ENCODE data around the gene SNX1. TPM values are rescaled to one million over a fixed set of nuclear protein-coding genes. Genes with fewer than 3 reads are reported as not detected.

Gene SNX1
- total and polyA plus RNA-seq, 2 of the 13 experiments (the other 11 are each of a cell fraction or from before 2014, with no cell fraction given), result 29.3 to 60.1 TPM

- Histone ChIP-seq H3K9ac (ENCODE audit: insufficient read depth, low read depth, low read length) (peak overlapping the region; percentile 14; the same call in 1 of the 2 replicates), H4K20me1 (ENCODE audit: insufficient read depth, low read length) (peaks cover 14% of the 10 kb centered on the region), H3K27ac (ENCODE audit: extremely low read length, insufficient read depth, low read length) (peak overlapping the region; percentile 21), H3K27me3 (ENCODE audit: control insufficient read depth in 1 of 2, insufficient read depth in 2 of 2, low read length in 2 of 2) (no peaks in the 10 kb centered on the region), H3K79me2 (ENCODE audit: insufficient read depth, low read length) (peaks cover 55% of the 10 kb centered on the region), H3K36me3 (replicated peaks in 1 of 2; ENCODE audit: control insufficient read depth in 1 of 2, insufficient read depth in 2 of 2, low read length in 2 of 2) (peaks cover 7 to 42% of the 10 kb centered on the region in 2 experiments), H3K4me1 (ENCODE audit: insufficient read depth, low read length) (peaks cover 45% of the 10 kb centered on the region), H3K9me3 (ENCODE audit: low read length) (no peaks in the 10 kb centered on the region), H2AFZ (ENCODE audit: low read length) (no peak overlapping the region), H3K4me2 (ENCODE audit: low read depth, low read length) (peak overlapping the region; percentile 26), H3K4me3 (replicated peaks in 1 of 3; ENCODE audit: insufficient read depth in 1 of 3, low read depth in 2 of 3, low read length in 3 of 3) (no peak overlapping the region)
- in situ Hi-C loops (cut with HindIII; ENCODE audit: extremely low pct_ligation_motif_present, low pct_unique_long_range_greater_than_20kb) (no loop called here), intact Hi-C loops (cut with micrococcal nuclease; ENCODE audit: unreplicated experiment) (no loop called here)
- DNase-seq (ENCODE audit: low spot score) (peak; percentile 42), ATAC-seq (peak; percentile 69), FAIRE-seq (no peak)
- TF ChIP-seq NR1H2 (CRISPR knock-in tag; IDR thresholded peaks at IDR 0.05; ENCODE audit: borderline replicate concordance, low read depth), result no peak
- no peak for TF ChIP-seq ZHX1 (CRISPR knock-in tag; IDR thresholded peaks at IDR 0.05; ENCODE audit: low read depth)
- no peak for TF ChIP-seq PHF21A (CRISPR knock-in tag; IDR thresholded peaks at IDR 0.05)
- TF ChIP-seq PATZ1 (CRISPR knock-in tag; IDR thresholded peaks at IDR 0.05), result 0 out of 2 replicates have a peak, but pooled peaks have one; percentile 15
- no peak for TF ChIP-seq ATRX (CRISPR knock-in tag; IDR thresholded peaks at IDR 0.05; ENCODE audit: borderline replicate concordance)
- no peak for TF ChIP-seq ZXDC (CRISPR knock-in tag; IDR thresholded peaks at IDR 0.05)
- no peak for TF ChIP-seq SKI (IDR thresholded peaks at IDR 0.05; ENCODE audit: partially characterized antibody)
- TF ChIP-seq SIN3A (IDR thresholded peaks at IDR 0.05; ENCODE audit: borderline replicate concordance, low read depth, low read length), result no peak
- 42% methylated on average over 3 of the region's 3 CpGs for WGBS (ENCODE audit: low lambda C conversion rate)
- BruUV-seq (replicated peaks), result no TSS peak
- ChIA-PET CTCF (ENCODE audit: low intra/inter-chr PET ratio, low total read pairs) (no interaction called here), POLR2A (interaction anchor here (0.8 to 1.3 kb wide), 5 partner anchors 16 to 43 kb away, joined by 3 to 7 read pairs (median 3); partner anchors contain the start of genes CIAO2A and SNX1)
Observed at GRCh38 chr15:64111679-64112050, 15.9 kb downstream of the SNX1 start.

Measured in HepG2 (cell line).